A673 (cell line): ENCODE measurements around the gene NCAPD2. TPM values are rescaled to one million over a fixed set of nuclear protein-coding genes. Genes with fewer than 3 reads are reported as not detected.

ENCODE experiments used
- BruUV-seq: library from RNA; stranded (reverse); fragments of 400-500 nt; replicated peaks from 2 replicates; lab custom pipeline; 2021; lab: Mats Ljungman, UMichigan
- CTCF ChIA-PET: fragments of 300-600 bp; sonication (Branson Sonifier 250); formaldehyde crosslinking; loops from one replicate; lab custom pipeline; 2022; ENCODE audit warnings: antibody characterized with exemption; lab: Charles Lee
- POLR2A ChIA-PET: fragments of 300-600 bp; sonication (Branson Sonifier 250); formaldehyde crosslinking; loops from one replicate; lab custom pipeline; 2022; ENCODE audit warnings: antibody characterized with exemption; ENCODE audit not compliant: low non-redundant PET; lab: Charles Lee
- DNase-seq: peaks from one replicate; pipeline ENCODE4 v3.0.0-alpha.2; 2015; ENCODE audit warnings: low spot score
- H3K27ac ChIP-seq: fragments of 200-600 bp; sonication (generic); 2 replicates; pipeline ENCODE4 v1.5.1; 2016; ENCODE audit warnings: mixed run types, low read depth, mild to moderate bottlenecking, mixed read lengths, antibody characterized with exemption, low read length; ENCODE audit not compliant: poor library complexity, severe bottlenecking
- H3K27me3 ChIP-seq: fragments of 200-600 bp; sonication (generic); replicated peaks from 2 replicates; pipeline ENCODE4 v1.6.1; 2017; ENCODE audit warnings: mixed run types, low read depth, mild to moderate bottlenecking, mixed read lengths, antibody characterized with exemption, low read length; ENCODE audit not compliant: insufficient read depth, poor library complexity
- H3K36me3 ChIP-seq: fragments of 200-600 bp; sonication (generic); 2 replicates; pipeline ENCODE4 v1.6.1; 2016; ENCODE audit warnings: mixed run types, mild to moderate bottlenecking, mixed read lengths, antibody characterized with exemption, low read length; ENCODE audit not compliant: insufficient read depth, poor library complexity, severe bottlenecking
- H3K4me1 ChIP-seq: fragments of 200-600 bp; sonication (generic); 2 replicates; pipeline ENCODE4 v1.6.1; 2017; ENCODE audit warnings: mixed run types, mild to moderate bottlenecking, mixed read lengths, antibody characterized with exemption, low read length; ENCODE audit not compliant: insufficient read depth, poor library complexity, severe bottlenecking
- H3K4me3 ChIP-seq: fragments of 200-600 bp; sonication (generic); 2 replicates; pipeline ENCODE4 v1.5.1; 2016; ENCODE audit warnings: low read depth, mixed run types, mild to moderate bottlenecking, mixed read lengths, low read length; ENCODE audit not compliant: poor library complexity, severe bottlenecking
- H3K9me3 ChIP-seq: fragments of 200-600 bp; sonication (generic); 2 replicates; pipeline ENCODE4 v1.6.1; 2016; ENCODE audit warnings: mixed run types, low read depth, mild to moderate bottlenecking, mixed read lengths, antibody characterized with exemption, low read length; ENCODE audit not compliant: poor library complexity, severe bottlenecking
- EZH2 ChIP-seq: fragments of 200-600 bp; sonication (generic); IDR thresholded peaks from 2 replicates; pipeline ENCODE4 v1.6.1; 2017; ENCODE audit warnings: borderline replicate concordance, low read depth, mild to moderate bottlenecking, mixed read lengths, antibody characterized with exemption, low read length; ENCODE audit not compliant: poor library complexity, severe bottlenecking
- intact Hi-C: fragments of 100-400 bp; cut with micrococcal nuclease; formaldehyde crosslinking; loops from one replicate; pipeline ENCODE4 v1.10.0; 2022; ENCODE audit not compliant: unreplicated experiment
- total RNA-seq: library from RNA; stranded (reverse); gene quantifications from 2 replicates; pipeline ENCODE4 v1.2.3, GENCODE V29; 2021
- TF ChIP-seq, protein P1 (sequence below): fragments of 300-800, 200-600 bp; sonication (generic); conservative IDR thresholded peaks from 2 replicates; pipeline ENCODE4 v1.5.1; 2017; ENCODE audit warnings: low read depth, mild to moderate bottlenecking, antibody characterized with exemption, low read length, moderate library complexity, mixed read lengths

NCAPD2 gene
- total RNA-seq, 1 experiment from 2014 or later = 125 TPM

DNA sequence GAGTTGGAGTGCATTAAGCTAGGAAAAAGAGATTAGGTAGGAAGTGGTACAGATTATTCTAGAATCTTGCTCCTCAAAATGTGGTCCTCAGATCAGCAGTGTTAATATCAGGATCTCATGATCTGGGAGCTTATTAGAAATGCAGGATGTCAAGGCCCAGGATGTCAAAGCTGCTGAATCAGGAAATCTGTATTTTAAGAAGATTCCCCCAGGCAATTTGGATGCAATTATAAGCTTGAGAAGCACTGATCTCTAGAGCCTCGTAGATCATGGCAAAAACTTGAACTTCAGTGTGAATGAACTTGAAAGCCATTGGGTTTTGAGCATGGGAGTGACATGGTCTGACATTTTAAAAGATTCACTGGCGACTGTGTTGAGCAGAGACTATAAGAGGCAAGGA is 6.6 kb downstream of the NCAPD2 start:
- ChIA-PET POLR2A (interaction anchor here (0.7 kb wide), 1 partner anchor 15 kb away, joined by 8 read pairs; no protein-coding TSS in a partner anchor), CTCF (interaction anchor here (0.7 kb wide), 1 partner anchor 19 kb away, joined by 7 read pairs; no protein-coding TSS in a partner anchor)
- TF ChIP-seq, protein P1, sequence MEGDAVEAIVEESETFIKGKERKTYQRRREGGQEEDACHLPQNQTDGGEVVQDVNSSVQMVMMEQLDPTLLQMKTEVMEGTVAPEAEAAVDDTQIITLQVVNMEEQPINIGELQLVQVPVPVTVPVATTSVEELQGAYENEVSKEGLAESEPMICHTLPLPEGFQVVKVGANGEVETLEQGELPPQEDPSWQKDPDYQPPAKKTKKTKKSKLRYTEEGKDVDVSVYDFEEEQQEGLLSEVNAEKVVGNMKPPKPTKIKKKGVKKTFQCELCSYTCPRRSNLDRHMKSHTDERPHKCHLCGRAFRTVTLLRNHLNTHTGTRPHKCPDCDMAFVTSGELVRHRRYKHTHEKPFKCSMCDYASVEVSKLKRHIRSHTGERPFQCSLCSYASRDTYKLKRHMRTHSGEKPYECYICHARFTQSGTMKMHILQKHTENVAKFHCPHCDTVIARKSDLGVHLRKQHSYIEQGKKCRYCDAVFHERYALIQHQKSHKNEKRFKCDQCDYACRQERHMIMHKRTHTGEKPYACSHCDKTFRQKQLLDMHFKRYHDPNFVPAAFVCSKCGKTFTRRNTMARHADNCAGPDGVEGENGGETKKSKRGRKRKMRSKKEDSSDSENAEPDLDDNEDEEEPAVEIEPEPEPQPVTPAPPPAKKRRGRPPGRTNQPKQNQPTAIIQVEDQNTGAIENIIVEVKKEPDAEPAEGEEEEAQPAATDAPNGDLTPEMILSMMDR = no peak
- no peak for TF ChIP-seq EZH2
- H3K27me3 ChIP-seq = no peaks in the 10 kb centered on the region
- peaks cover 60% of the 10 kb centered on the region for H3K36me3 ChIP-seq
- no peak overlapping the region for H3K4me3 ChIP-seq
- peaks cover 9% of the 10 kb centered on the region for H3K4me1 ChIP-seq
- intact Hi-C loops = no loop called here
- BruUV-seq = no TSS peak
- H3K27ac ChIP-seq = peak overlapping the region; percentile 24
- H3K9me3 ChIP-seq = no peaks in the 10 kb centered on the region
- DNase-seq = peak; percentile 70

GRCh38 chr12:6507102-6507998 is 13.4 kb downstream of the NCAPD2 start:
- TF ChIP-seq, protein P1 = no peak
- intact Hi-C loops = no loop called here
- ChIA-PET POLR2A (no interaction called here), CTCF (no interaction called here)
- H3K27me3 ChIP-seq = no peaks in the 10 kb centered on the region
- H3K27ac ChIP-seq = peak overlapping the region; percentile 52
- H3K4me3 ChIP-seq = no peak overlapping the region
- no peak for DNase-seq
- no peaks in the 10 kb centered on the region for H3K9me3 ChIP-seq
- peaks cover 47% of the 10 kb centered on the region for H3K36me3 ChIP-seq
- peaks cover 5% of the 10 kb centered on the region for H3K4me1 ChIP-seq
- no TSS peak for BruUV-seq

GRCh38 chr12:6508087-6508486 is 14.2 kb downstream of the NCAPD2 start:
- Histone ChIP-seq H3K27ac (peak overlapping the region; percentile 52), H3K4me1 (peaks cover 5% of the 10 kb centered on the region), H3K4me3 (no peak overlapping the region), H3K9me3 (no peaks in the 10 kb centered on the region), H3K36me3 (peaks cover 51% of the 10 kb centered on the region), H3K27me3 (no peaks in the 10 kb centered on the region)
- intact Hi-C loops = no loop called here
- no peak for TF ChIP-seq EZH2
- TF ChIP-seq, protein P1 = no peak
- no TSS peak for BruUV-seq
- POLR2A ChIA-PET = interaction anchor here (0.5 kb wide), 1 partner anchor 26 kb away, joined by 4 read pairs; the partner anchor contains the start of gene GAPDH
- CTCF ChIA-PET = no interaction called here
- DNase-seq = no peak
